Left kidney (tissue), 2 donors: ENCODE measurements around the gene ADGRV1. TPM values are rescaled to one million over a fixed set of nuclear protein-coding genes. Genes with fewer than 3 reads are reported as not detected.

Source experiments
- DNase-seq: peaks from one replicate; pipeline ENCODE4 v3.0.0-alpha.2; 2013
- polyA plus RNA-seq: library from polyadenylated mRNA; unstranded; fragments of 120-200 nt; gene quantifications from one replicate; pipeline ENCODE4 v1.2.1, GENCODE V29; 2013; ENCODE audit not compliant: insufficient read length

Gene ADGRV1
- polyA plus RNA-seq, 1 donor = 12.5 TPM

DNA sequence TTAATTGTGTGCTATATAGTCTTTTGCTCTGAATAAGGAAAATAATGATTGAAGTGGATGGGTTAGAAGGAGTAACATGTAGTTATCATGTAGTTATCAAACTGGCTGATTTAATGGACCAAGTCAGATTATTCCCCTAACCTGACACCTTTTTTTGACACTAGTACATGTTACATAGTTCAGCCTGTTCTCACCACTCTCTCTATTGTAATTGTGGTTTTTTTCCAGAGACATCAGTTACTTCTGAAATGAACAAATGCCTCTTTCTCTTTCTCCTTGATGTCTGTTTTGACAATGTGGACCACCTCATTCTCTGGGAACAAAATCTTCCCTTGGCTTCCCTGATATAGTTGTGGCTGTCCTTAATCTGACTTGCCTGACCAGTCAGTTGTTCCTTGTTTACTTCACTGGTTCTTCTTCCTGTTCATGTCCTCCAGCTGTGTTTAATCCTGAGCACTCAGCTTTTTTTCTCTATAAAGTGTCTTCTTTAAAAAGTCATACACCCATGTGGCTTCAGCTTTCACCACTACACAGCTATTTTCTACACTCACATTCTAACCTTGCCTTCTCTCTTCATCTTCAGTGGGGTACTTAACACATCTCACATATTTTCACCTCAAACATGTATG is 581.1 kb downstream of the ADGRV1 start:
- no peak for DNase-seq

DNA sequence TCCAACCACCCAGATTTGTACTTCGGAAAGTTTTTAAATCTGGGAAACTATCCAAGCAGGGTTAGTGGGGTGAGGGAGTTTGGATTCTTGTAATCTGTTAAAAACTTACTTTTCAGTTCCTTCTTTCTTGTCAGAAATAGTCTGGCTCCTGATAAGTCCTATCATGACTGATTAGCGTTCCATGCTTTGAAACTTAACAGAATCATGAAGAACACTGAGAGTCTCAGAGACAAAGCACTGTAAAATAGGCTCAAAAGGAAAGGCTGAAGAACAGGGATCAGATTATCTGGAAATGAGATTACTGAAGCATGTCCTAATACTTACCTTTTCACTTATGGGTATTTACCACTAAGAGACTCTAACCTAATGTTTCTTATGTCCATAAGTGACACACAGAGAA is 582.1 kb downstream of the ADGRV1 start:
- DNase-seq = no peak

DNA sequence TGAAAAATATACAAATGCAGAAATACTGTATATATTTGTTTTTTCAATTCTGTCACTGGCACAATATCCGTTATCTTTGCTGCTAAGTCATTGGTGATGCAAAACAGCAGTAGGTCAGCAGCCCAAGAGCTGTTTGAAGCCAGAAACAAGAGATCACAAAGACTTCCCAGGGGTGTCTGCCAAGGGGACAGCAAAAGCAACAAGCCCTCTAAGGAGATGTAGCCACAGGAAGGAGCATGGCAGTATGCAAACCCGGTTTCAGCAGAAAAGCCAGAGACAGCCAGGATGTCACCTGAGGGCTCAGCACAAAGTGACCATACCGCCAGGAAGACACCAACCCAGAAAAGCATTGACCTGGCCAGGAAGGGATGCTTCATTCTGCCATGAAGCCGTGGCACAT is 583.0 kb downstream of the ADGRV1 start:
- no peak for DNase-seq

DNA sequence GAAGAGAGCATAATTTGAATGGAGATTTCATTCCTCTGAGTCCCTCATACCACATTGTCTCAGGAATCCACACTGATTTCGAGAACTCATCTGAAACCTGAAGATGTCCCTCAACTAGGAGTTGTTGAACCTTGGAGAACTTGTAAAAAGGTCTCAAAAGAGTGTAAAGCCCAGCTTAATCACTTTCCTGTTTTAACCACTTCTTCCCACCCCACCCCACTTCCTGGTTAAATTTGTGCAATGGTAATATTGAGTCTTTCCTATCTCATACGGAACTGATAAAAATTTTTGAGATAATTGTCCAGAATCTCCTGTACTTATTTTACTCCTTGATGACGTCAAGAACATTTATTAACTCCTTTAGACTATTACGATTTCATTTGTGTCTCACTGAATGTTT is 583.8 kb downstream of the ADGRV1 start:
- no peak for DNase-seq

DNA sequence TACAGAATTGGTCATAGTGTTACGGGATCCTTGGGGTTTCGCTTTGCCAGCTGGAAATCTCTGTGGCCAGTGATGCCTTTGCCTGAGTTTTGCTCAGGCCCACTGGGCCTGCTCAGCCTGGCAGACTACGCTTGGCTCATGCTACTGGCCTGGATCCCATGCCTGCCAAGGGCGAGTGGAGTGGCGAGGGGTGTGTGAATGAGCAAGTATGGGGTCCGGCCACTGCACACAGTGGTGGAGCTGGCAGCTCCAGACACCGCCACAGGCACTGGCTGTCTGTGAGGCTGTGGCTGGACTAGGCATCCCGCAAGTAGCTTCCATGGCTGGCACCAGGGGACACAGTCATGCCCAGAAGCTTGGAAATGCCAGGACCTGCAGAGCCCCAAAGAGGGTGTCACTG is 584.2 kb downstream of the ADGRV1 start:
- DNase-seq = no peak

DNA sequence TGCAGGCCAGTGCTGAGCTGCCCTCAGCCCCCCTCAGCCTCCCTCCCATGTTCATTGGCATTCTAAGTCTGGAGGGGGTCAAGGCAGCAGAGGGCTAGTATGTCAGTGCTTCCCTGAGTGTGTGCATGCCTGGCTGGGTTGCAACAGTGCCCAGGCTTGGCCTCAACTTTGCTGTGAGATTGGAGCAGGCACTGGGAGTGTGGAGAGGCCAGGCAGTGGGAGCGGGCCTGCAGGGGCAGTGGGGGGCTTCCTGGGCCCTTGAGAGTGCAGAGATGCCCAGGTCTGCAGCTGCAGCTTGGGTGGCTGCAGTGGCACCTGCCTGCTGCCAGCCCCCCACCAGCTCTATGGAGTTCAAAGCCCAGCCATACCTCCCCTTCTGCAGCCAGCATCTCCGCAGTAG is 585.2 kb downstream of the ADGRV1 start:
- DNase-seq = no peak

DNA sequence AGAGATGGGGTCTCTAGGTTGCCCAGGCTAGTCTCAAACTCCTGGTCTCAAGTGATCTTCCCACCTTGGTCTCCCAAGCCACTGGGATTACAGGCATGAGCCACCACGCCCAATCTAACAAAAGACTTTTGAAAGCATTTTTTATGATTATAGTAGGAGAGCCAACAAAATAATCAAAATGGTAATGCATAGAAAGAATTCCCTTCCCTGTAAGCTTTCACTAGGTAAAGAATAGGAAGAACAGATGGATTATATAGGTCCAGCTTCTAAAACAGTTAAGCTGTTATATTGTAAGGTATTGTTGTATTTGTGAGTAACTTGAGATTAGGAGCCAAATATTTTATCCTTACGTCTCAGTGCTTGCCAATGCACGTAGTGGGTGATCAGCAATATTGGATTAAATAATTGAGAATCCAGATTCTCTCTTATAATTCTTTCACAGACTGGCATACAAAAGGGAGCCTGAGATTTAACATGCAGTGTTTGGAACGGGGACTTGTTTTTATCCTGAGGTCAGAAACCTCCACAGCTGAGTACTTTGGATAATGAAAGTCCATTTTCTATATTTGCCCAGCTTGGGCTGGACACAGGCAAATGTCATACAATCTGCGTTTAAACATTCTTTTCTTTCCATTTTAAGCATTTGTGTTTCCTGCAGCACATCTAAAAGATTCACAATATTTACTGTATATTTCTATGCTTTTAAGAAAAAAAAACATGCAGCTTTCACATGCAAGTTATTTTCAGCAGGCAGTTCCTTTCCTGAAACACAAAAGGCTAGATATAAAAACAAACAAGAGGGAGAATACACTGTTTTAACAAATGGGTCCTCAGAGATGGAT is 586.1 kb downstream of the ADGRV1 start:
- no peak for DNase-seq

DNA sequence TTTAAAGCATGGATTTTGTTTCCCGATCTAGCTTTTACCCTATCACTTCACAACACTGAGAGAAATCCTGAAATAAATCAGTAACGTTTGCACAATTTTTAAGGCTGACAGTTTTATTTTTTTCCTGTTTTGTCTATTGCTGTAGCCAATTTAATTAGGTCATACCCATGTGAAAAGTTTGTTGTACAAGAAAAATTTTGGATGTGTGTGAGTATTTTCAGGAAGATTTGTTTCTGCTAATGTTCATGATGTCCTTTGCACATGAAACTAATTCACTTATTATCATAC is 586.7 kb downstream of the ADGRV1 start:
- no peak for DNase-seq

DNA sequence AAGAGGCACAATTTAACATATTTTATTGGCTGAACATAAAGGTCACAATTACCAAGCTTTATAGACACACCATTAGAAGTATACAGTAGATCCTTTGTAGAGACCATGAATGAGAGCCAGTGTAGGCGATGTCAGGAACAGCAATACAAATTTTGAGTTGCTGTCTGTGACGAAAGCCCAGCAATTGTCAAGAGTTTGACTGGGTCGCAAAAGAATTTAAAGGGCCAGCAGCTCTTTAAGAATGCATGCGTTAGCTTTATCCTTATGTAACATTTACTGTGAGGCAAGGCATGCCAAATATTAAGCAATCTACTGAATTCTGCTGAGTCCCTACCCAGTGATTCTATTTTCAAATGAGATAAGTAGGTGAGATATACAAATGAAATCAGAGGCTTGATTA is 587.6 kb downstream of the ADGRV1 start:
- DNase-seq = no peak

DNA sequence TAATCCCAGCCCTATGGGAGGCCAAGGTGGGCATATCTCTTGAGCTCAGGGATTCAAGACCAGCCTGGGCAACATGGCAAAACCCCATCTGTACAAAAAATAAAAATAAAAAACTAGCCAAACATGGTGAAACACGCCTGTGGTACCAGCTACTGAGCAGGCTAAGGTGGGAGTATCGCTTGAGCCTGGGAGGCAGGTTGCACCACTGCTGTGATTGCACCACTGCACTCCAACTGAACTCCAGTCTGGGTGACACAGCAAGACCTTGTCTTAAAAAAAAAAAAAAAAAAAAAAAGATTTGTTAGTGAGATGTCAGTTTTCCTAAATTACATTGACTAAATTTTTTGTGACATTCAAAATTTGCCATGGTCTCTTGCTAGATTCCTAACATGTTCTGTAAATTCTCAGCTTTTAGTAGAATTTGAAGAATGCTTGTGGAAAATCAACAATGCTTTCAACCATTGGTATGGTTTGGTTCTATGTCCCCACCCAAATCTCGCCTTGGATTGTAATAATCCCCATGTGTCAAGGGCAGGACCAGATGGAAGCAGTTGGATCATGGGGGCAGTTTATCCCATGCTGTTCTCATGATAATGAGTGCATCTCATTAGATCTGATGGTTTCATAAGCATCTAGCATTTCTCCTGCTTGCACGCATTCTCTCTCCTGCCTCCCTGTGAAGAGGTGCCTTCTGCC is 588.5 kb downstream of the ADGRV1 start:
- DNase-seq = no peak

DNA sequence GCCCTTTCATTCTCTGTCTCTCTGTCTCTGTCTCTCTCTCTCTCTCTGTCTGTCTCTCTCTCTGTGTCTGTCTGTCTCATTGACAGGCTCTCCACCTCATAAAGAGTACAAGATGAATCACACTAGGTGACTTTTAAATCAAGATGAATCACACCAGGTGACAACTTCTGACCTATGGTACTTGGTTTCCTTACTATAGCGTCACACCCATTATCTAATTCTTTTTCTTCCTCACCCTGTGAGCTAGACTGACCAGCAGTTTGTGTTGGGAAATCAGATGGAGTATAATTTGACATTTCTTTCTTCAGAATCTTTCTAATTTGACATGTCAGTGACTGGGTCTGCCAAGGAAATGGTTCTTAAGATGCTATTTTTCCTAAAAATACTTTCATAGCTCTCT is 591.6 kb downstream of the ADGRV1 start:
- no peak for DNase-seq

DNA sequence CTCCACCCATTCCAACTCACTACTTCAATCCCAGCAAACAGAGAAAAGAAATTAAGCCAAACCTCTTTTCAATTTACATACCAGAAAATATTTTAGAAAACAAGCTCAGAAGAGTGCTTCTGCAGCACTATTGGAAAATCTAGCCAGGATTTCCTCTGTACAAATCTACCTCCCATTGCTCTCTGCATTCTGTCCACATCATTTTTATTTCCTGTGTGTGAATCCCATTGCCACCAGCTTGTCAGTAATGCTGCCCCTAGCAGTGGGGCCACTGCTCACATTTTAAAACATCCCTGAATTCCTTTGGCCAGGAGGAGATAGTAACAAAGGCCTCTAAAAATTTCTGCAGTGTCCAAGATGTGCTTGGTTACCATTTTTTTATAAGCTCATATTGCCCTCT is 592.0 kb downstream of the ADGRV1 start:
- DNase-seq = no peak

DNA sequence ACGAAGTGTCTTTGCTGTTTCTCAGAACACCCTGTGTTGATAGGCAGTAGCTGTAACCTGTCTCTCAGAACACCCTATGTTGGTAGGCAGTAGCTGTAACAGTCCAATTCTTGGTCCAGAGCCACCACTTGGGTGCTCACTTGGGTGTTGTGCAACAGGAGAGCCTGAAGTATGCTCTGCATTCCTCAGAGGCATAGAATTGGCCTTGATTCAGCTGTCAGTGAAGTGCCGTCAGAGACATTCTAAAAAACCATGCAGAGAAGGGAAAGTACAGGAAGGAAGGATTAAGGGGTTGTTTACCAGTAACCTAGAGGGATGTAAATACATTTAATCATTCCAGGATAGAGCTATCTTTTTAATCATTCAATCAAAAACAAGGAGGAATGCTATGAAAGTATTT is 593.4 kb downstream of the ADGRV1 start:
- DNase-seq = no peak

DNA sequence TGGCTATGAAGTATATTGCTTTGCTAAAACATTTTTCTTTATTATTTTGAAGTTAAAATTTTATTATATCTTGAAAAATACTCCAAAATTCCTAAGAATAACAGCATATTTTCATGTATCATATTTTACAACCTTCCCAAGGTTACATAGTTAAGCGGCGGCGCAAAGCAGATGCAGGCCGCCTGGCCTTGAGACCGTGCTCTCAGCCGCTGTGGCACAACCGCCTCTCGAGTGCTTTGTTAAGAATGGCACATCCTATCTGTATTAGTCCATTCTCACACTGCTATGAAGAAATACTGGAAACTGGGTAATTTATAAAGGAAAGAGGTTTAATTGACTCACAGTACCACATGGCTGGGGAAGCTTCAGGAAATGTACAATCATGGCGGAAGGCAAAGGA is 595.7 kb downstream of the ADGRV1 start:
- no peak for DNase-seq

DNA sequence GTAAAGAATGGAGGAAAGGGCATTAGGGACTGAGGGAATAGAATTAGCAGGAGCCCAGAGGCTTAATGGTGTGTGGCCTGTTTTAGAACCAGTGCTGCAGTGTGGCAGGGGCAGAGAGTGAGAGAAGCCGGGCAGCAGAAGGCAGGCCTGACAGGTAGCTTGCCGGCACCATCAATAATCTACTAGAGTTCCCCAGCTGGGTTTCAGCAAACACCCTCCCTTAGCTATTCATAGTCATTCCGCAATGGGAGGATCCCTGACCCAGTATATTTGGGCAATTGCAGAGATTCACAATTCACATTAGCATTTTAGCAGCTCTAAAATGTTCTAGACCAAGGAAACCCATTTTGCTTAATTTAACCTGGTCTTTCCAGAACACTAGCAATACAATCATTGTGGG is 596.7 kb downstream of the ADGRV1 start:
- DNase-seq = no peak

DNA sequence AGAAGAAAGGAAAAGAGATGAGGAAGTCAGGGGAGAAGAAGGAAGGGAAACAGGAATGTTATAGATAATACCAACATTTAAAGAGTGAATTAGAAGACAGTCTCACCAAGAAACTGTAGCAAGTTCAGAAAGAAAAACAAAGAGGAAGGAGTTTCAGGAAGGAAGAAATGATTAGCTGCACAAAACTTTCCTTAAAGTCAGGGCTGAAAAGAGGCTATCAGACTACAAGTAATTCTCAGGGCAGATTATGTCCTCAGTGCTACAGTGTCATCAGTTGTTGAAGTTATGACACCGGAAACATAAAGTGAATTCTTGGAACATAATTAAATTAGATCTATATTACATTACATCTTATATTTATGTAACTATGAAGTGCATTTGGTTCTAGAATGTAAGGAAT is 597.6 kb downstream of the ADGRV1 start:
- DNase-seq = no peak

DNA sequence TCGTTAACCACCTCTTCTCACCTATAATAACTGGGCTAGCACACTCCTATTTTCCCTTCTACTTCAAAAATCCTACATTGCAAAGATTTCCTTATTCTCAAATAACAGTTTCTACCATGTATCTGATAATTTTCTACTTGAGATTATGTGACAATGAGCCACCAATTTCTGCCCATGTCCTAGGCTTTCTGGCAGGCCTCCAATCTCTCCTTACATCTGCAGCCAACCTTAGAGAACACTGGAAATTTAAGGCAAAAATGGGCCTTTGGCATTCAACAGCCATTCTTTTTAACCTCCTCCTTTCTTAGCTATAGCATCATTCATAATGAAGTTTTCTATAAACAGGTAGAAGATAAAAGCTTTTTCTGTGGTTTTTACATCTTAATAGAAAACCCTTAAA is 599.4 kb downstream of the ADGRV1 start:
- DNase-seq = no peak

DNA sequence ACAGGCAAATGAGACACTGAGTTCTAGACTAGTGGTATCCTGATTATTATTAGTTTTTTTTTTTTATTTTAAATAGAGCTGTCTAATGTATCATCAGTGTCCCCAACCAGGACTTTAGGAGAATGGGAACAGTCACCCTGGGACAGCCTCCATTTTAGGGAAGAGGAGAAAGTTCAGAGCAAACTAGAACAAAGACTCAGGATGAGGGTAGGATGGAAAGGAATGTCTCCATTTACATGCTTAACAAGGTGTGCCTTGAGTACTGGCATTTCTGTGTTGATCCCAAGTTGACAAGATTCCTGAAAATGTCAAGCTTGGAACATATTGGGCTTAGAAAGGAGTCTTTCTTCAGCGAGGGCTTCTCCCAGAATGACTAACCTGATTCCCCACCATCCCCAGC is 601.0 kb downstream of the ADGRV1 start:
- DNase-seq = no peak

DNA sequence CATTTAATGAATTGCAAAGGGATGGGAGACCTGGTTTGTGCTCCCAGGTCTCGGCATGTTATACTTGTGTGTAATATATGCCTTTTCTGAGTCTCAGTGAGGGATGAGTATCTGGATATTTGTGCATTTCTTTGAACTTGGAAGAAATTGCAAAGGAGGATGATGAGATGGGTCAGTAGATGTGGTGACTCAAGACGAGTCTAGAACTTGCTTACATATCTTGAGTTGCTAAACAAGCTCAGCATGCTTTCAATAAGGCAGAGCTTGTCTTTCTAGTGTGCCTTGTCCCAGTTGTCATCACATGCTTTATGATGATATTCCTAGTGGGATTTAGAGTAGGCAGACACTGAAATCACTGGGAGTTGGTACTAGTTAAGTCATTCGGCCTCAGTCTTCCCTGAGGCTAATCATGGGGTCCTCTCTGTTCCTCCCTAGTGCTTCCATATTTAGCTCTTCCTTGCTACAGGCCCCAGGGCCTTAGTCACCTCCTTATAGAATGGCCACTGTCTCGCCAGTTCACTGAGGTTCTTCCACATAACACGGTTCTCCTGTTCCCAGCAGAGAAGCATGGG is 602.2 kb downstream of the ADGRV1 start:
- DNase-seq = no peak

DNA sequence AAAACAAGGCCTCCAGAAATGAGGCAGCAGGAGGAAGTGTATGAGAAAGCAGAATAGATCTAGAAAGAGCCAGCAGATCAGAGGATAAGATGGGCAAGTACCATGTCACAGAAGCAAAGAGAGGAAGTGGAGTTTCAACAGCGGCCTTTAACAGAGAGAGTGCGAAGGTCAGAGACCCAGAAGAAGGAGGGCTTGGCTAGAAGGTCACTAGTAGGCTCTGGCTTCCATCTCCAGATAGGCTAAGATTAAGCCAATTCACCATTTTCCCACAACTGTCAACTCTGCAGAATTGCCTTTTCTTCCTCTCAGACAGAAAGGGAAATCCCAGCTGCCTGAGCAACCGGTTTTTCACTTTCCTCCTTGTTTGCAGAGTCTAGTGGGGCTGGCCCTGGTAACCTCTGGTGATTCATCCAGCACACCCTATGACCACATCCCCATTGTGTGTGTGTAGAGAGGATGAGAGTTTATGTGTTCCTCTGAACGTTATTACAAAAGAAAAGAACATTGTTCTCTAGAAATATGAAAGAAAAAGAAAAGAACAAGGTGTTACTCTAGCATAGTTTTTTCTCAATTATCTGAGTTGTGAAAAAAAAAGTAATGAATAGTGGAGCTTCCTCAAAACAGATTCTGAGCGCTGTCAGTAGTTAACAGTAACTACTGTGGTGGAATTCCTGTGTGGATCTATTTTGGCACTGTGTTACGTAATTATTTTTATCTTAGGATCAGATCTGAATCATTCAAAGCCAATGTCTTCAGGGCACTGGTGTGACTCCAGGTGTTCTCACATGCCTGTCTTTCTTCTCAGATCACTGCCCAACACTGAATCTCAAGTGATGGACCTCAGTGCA is 604.2 kb downstream of the ADGRV1 start:
- DNase-seq = no peak

DNA sequence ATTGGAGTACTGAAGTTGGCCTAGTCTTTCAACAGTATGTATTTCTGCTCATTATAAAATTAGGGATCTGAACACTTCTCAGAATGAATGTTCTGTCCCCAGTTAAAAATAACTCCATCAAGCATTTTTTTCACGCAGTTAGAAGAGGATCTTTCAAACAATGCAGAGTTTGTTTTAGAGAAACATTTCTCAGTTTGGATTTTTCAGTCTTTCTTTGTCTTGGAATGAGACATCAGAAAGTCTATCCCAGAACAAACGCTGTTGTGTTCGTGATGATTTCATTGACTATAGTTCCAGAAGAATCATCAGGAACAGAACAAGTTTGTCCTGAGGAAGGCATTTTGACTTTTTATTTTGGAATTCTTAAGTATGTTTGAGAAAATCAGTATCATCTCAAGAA is 605.8 kb downstream of the ADGRV1 start:
- no peak for DNase-seq

DNA sequence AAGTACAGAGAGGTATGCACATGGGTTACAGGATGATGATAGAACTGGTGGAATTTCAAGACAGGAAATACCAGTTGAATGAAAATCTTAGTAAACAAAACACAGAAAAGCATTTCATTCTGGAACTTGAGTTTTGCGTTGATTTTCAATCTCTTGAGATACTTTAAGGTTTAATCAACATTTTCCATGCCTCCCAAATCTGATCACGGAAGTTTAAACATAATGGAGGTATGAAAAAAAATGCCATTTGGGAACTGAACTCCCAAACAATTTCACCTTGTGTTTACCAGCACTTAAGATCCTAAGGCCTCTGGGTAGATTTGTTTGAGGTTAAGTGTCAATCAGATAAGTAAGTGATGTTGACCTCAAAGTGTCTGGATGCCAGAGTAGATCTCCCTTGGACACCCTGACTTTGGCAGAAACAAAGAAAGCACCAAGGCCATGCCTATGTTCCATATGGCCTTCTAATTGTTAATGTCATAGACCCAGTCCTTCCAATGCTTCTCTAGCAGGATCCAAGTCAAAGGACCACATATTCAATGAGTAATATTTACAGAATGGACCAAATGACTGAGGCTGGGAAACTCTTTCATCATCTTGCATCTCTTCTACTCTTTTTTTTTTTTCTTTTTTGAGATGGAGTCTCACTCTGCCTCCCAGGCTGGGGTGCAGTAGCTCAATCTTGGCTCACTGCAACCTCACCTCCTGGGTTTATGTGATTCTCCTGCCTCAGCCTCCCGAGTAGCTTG is 607.6 kb downstream of the ADGRV1 start:
- DNase-seq = no peak
